H1 (cell line): ENCODE results near the gene KCNS3. TPM values are rescaled to one million over a fixed set of nuclear protein-coding genes. Genes with fewer than 3 reads are reported as not detected.

Experiments
- CHD2 ChIP-seq: IDR thresholded peaks from 2 replicates; pipeline ENCODE4 v1.6.1; 2012; ENCODE audit warnings: low read length, improper control_type of control experiment
- CREB1 ChIP-seq: IDR thresholded peaks from 2 replicates; pipeline ENCODE4 v1.6.1; 2012; ENCODE audit warnings: inconsistent platforms
- CTCF ChIP-seq, 3 experiments: IDR thresholded peaks; 1 replicate in 2 of 3; 2 replicates in 1 of 3; pipeline versions ENCODE4 v1.5.1 to v1.6.1; 2011; ENCODE audit warnings: low read length in 3 of 3, mild to moderate bottlenecking in 3 of 3, inconsistent platforms in 2 of 3, low read depth in 1 of 3, moderate library complexity in 1 of 3; ENCODE audit not compliant: insufficient read depth in 1 of 3; ENCODE audit errors: control extremely low read depth in 1 of 3
- HDAC2 ChIP-seq, 2 experiments: fragments of 300-600 bp in 1 of 2; sonication (generic) in 1 of 2; IDR thresholded peaks; 2 replicates each; pipeline ENCODE4 v1.6.1; 2011 to 2012; ENCODE audit warnings: low read depth in 2 of 2, low read length in 2 of 2, mild to moderate bottlenecking in 2 of 2, moderate library complexity in 2 of 2, borderline replicate concordance in 1 of 2, inconsistent platforms in 1 of 2
- YY1 ChIP-seq: IDR thresholded peaks from 2 replicates; pipeline ENCODE4 v1.6.1; 2011; ENCODE audit warnings: low read depth, mild to moderate bottlenecking, low read length
- polyA plus RNA-seq, 7 experiments: library from polyadenylated mRNA; depleted of rRNA in 3 of 7; stranded (reverse) in 5 of 7; unstranded in 2 of 7; fragments of >200 nt in 5 of 7; fragments of 200-250 nt in 2 of 7; gene quantifications; 1 replicate in 5 of 7; 2 replicates in 1 of 7; 4 replicates in 1 of 7; pipeline versions ENCODE4 v1.2.1 to v1.2.3, GENCODE V29; 2011 to 2013; ENCODE audit warnings: missing spikeins in 2 of 7, mixed read lengths in 2 of 7
- total RNA-seq: library from RNA; stranded (reverse); fragmentation: NEBNext Ultra II Directional; extraction: Animal tissue kit (Norgen Biotek cat#: 25700); gene quantifications from 2 replicates; pipeline ENCODE4 v1.2.1, GENCODE V29; 2021

KCNS3 gene
- total and polyA plus RNA-seq, 2 of the 8 experiments (the other 6 are each of a cell fraction or from before 2014, with no cell fraction given): 22.7 to 23.0 TPM

GRCh38 chr2:17867133-17867532 is 11.3 kb upstream of the KCNS3 start (continued):
- no peak for TF ChIP-seq HDAC2 (IDR thresholded peaks at IDR 0.05; ENCODE audit: borderline replicate concordance in 1 of 2, low read depth in 2 of 2, low read length in 2 of 2)
- no peak for TF ChIP-seq YY1
- TF ChIP-seq CHD2: no peak
- TF ChIP-seq CTCF (IDR thresholded peaks at IDR 0.05; ENCODE audit: control extremely low read depth in 1 of 3, insufficient read depth in 1 of 3, low read depth in 1 of 3, low read length in 3 of 3): no peak
- TF ChIP-seq CREB1: no peak
